GM06990 (cell line): ENCODE measurements around the gene EZH2.

Source experiments
- DNase-seq: peaks from one replicate; pipeline ENCODE4 v3.0.0-alpha.2; 2011; ENCODE audit not compliant: insufficient read length; ENCODE audit errors: extremely low read depth
- H3K27me3 ChIP-seq: replicated peaks from 2 replicates; pipeline ENCODE4 v1.6.0; 2011; ENCODE audit warnings: low read length; ENCODE audit not compliant: control insufficient read depth, insufficient read depth
- H3K36me3 ChIP-seq: 2 replicates; pipeline ENCODE4 v1.5.1; 2011; ENCODE audit warnings: low read length; ENCODE audit not compliant: control insufficient read depth, insufficient read depth
- H3K4me3 ChIP-seq: replicated peaks from 2 replicates; pipeline ENCODE4 v1.5.1; 2011; ENCODE audit warnings: low read depth, mild to moderate bottlenecking, control low read depth, low read length
- CTCF ChIP-seq: IDR thresholded peaks from 2 replicates; pipeline ENCODE4 v1.5.1; 2011; ENCODE audit warnings: low read length, control low read depth, mild to moderate bottlenecking, inconsistent platforms; ENCODE audit not compliant: insufficient read depth, poor library complexity, severe bottlenecking

EZH2 gene

GRCh38 chr7:148901178-148901577 is 17.1 kb upstream of the EZH2 start:
- TF ChIP-seq CTCF, result no peak
- Histone ChIP-seq H3K27me3 (no peaks in the 10 kb centered on the region), H3K36me3 (no peaks in the 10 kb centered on the region), H3K4me3 (no peak overlapping the region)
- DNase-seq, result no peak

GRCh38 chr7:148898845-148899484 is 14.9 kb upstream of the EZH2 start:
- no peaks in the 10 kb centered on the region for H3K36me3 ChIP-seq
- H3K4me3 ChIP-seq, result no peak overlapping the region
- H3K27me3 ChIP-seq, result no peaks in the 10 kb centered on the region
- no peak for DNase-seq
- TF ChIP-seq CTCF, result no peak

GRCh38 chr7:148894591-148894990 is 10.5 kb upstream of the EZH2 start:
- TF ChIP-seq CTCF, result no peak
- Histone ChIP-seq H3K27me3 (no peaks in the 10 kb centered on the region), H3K4me3 (no peak overlapping the region), H3K36me3 (no peaks in the 10 kb centered on the region)
- no peak for DNase-seq

GRCh38 chr7:148893071-148893470 is 9.0 kb upstream of the EZH2 start:
- TF ChIP-seq CTCF, result no peak
- no peak for DNase-seq
- no peaks in the 10 kb centered on the region for H3K27me3 ChIP-seq
- no peaks in the 10 kb centered on the region for H3K36me3 ChIP-seq
- no peak overlapping the region for H3K4me3 ChIP-seq

GRCh38 chr7:148888300-148888699 is 4.2 kb upstream of the EZH2 start:
- H3K36me3 ChIP-seq, result no peaks in the 10 kb centered on the region
- H3K4me3 ChIP-seq, result no peak overlapping the region
- TF ChIP-seq CTCF, result no peak
- H3K27me3 ChIP-seq, result no peaks in the 10 kb centered on the region
- no peak for DNase-seq

- no peak overlapping the region for H3K4me3 ChIP-seq
- H3K27me3 ChIP-seq, result no peaks in the 10 kb centered on the region
- no peak for TF ChIP-seq CTCF
- no peak for DNase-seq
- H3K36me3 ChIP-seq, result no peaks in the 10 kb centered on the region
Observed at GRCh38 chr7:148886844-148887243, 2.8 kb upstream of the EZH2 start.
